Body of pancreas (tissue), 4 donors: ENCODE results near the gene SERPINA5.

Source experiments
- POLR2A ChIP-seq, 3 donors: fragments of 450-650 bp; IDR thresholded peaks; one replicate each; pipeline ENCODE4 v1.6.1; 2016; ENCODE audit warnings: antibody characterized with exemption in 3 of 3, mild to moderate bottlenecking in 2 of 3
- TF ChIP-seq, protein P1 (sequence below), 7 experiments: fragments of 450-650 bp in 4 of 7; fragments of 200-600 bp in 3 of 7; sonication (generic) in 3 of 7; IDR thresholded peaks; one replicate each; pipeline ENCODE4 v1.5.1; 2016 to 2019; ENCODE audit warnings: antibody characterized with exemption in 7 of 7

DNA sequence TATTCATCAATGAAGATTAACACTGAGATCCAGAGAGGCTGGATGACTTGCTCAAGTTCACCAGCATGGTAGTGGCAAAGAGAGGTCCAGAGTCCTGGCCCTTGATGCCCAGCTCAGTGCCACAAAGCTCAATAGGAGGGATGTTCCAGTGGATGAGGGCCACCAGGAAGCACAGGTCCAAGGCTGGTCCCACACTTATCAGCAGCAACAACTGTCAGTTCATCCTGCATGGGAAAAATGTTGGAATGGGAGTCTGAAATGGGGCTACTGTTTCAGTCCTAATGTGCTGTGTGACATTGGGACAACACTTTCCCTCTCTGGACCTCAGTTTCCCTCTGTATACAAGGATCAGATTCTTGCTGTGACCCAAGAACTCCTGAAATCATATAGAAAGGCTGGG is 11.2 kb downstream of the SERPINA5 start:
- TF ChIP-seq, protein P1, sequence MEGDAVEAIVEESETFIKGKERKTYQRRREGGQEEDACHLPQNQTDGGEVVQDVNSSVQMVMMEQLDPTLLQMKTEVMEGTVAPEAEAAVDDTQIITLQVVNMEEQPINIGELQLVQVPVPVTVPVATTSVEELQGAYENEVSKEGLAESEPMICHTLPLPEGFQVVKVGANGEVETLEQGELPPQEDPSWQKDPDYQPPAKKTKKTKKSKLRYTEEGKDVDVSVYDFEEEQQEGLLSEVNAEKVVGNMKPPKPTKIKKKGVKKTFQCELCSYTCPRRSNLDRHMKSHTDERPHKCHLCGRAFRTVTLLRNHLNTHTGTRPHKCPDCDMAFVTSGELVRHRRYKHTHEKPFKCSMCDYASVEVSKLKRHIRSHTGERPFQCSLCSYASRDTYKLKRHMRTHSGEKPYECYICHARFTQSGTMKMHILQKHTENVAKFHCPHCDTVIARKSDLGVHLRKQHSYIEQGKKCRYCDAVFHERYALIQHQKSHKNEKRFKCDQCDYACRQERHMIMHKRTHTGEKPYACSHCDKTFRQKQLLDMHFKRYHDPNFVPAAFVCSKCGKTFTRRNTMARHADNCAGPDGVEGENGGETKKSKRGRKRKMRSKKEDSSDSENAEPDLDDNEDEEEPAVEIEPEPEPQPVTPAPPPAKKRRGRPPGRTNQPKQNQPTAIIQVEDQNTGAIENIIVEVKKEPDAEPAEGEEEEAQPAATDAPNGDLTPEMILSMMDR (IDR thresholded peaks at IDR 0.05) = no peak
- no peak for TF ChIP-seq POLR2A (IDR thresholded peaks at IDR 0.05)
